ENCODE measurements around the gene PIK3R4. TPM values are rescaled to one million over a fixed set of nuclear protein-coding genes. Genes with fewer than 3 reads are reported as not detected.

Gene PIK3R4
- total RNA-seq, 1 experiment from 2014 or later = 31.9 TPM

- no peak overlapping the region for H3K4me3 ChIP-seq (ENCODE audit: low read depth, low read length, poor library complexity, severe bottlenecking)
- no peak for TF ChIP-seq EZH2 (IDR thresholded peaks at IDR 0.05; ENCODE audit: borderline replicate concordance, low read depth, low read length, poor library complexity, severe bottlenecking)
- TF ChIP-seq CTCF (conservative IDR thresholded peaks at IDR 0.05; ENCODE audit: low read depth, low read length) = no peak
- DNase-seq (ENCODE audit: low spot score) = no peak
- H3K9me3 ChIP-seq (ENCODE audit: low read depth, low read length, poor library complexity, severe bottlenecking) = no peaks in the 10 kb centered on the region
- POLR2A ChIA-PET (ENCODE audit: low non-redundant PET) = no interaction called here
- no TSS peak for BruUV-seq (replicated peaks)
- CTCF ChIA-PET = no interaction called here
- H3K4me1 ChIP-seq (ENCODE audit: insufficient read depth, low read length, poor library complexity, severe bottlenecking) = no peaks in the 10 kb centered on the region
- peaks cover 17% of the 10 kb centered on the region for H3K36me3 ChIP-seq (ENCODE audit: insufficient read depth, low read length, poor library complexity, severe bottlenecking)
- intact Hi-C loops (cut with micrococcal nuclease; ENCODE audit: unreplicated experiment) = no loop called here
- H3K27ac ChIP-seq (ENCODE audit: low read depth, low read length, poor library complexity, severe bottlenecking) = no peak overlapping the region
- H3K27me3 ChIP-seq (replicated peaks; ENCODE audit: insufficient read depth, low read depth, low read length, poor library complexity) = no peaks in the 10 kb centered on the region
Observed at GRCh38 chr3:130729154-130729553, 17.5 kb downstream of the PIK3R4 start.

GRCh38 chr3:130728037-130728436 is 18.6 kb downstream of the PIK3R4 start:
- no peak for DNase-seq (ENCODE audit: low spot score)
- no peaks in the 10 kb centered on the region for H3K9me3 ChIP-seq (ENCODE audit: low read depth, low read length, poor library complexity, severe bottlenecking)
- CTCF ChIA-PET = no interaction called here
- H3K4me1 ChIP-seq (ENCODE audit: insufficient read depth, low read length, poor library complexity, severe bottlenecking) = no peaks in the 10 kb centered on the region
- BruUV-seq (replicated peaks) = no TSS peak
- POLR2A ChIA-PET (ENCODE audit: low non-redundant PET) = no interaction called here
- intact Hi-C loops (cut with micrococcal nuclease; ENCODE audit: unreplicated experiment) = no loop called here
- no peak overlapping the region for H3K27ac ChIP-seq (ENCODE audit: low read depth, low read length, poor library complexity, severe bottlenecking)
- TF ChIP-seq EZH2 (IDR thresholded peaks at IDR 0.05; ENCODE audit: borderline replicate concordance, low read depth, low read length, poor library complexity, severe bottlenecking) = no peak
- H3K27me3 ChIP-seq (replicated peaks; ENCODE audit: insufficient read depth, low read depth, low read length, poor library complexity) = no peaks in the 10 kb centered on the region
- H3K4me3 ChIP-seq (ENCODE audit: low read depth, low read length, poor library complexity, severe bottlenecking) = no peak overlapping the region
- H3K36me3 ChIP-seq (ENCODE audit: insufficient read depth, low read length, poor library complexity, severe bottlenecking) = peaks cover 11% of the 10 kb centered on the region

GRCh38 chr3:130725746-130726145 is 20.9 kb downstream of the PIK3R4 start:
- intact Hi-C loops (cut with micrococcal nuclease; ENCODE audit: unreplicated experiment) = no loop called here
- Histone ChIP-seq H3K27ac (ENCODE audit: low read depth, low read length, poor library complexity, severe bottlenecking) (no peak overlapping the region), H3K4me3 (ENCODE audit: low read depth, low read length, poor library complexity, severe bottlenecking) (no peak overlapping the region), H3K9me3 (ENCODE audit: low read depth, low read length, poor library complexity, severe bottlenecking) (no peaks in the 10 kb centered on the region), H3K4me1 (ENCODE audit: insufficient read depth, low read length, poor library complexity, severe bottlenecking) (no peaks in the 10 kb centered on the region), H3K27me3 (replicated peaks; ENCODE audit: insufficient read depth, low read depth, low read length, poor library complexity) (no peaks in the 10 kb centered on the region), H3K36me3 (ENCODE audit: insufficient read depth, low read length, poor library complexity, severe bottlenecking) (peaks cover 22% of the 10 kb centered on the region)
- no peak for TF ChIP-seq CTCF (conservative IDR thresholded peaks at IDR 0.05; ENCODE audit: low read depth, low read length)
- no peak for TF ChIP-seq EZH2 (IDR thresholded peaks at IDR 0.05; ENCODE audit: borderline replicate concordance, low read depth, low read length, poor library complexity, severe bottlenecking)
- ChIA-PET POLR2A (ENCODE audit: low non-redundant PET) (interaction anchor here (0.6 kb wide), 1 partner anchor 272 kb away, joined by 3 read pairs; no protein-coding TSS in a partner anchor), CTCF (no interaction called here)
- BruUV-seq (replicated peaks) = no TSS peak
- no peak for DNase-seq (ENCODE audit: low spot score)

- Histone ChIP-seq H3K27ac (ENCODE audit: low read depth, low read length, poor library complexity, severe bottlenecking) (no peak overlapping the region), H3K27me3 (replicated peaks; ENCODE audit: insufficient read depth, low read depth, low read length, poor library complexity) (no peaks in the 10 kb centered on the region), H3K4me3 (ENCODE audit: low read depth, low read length, poor library complexity, severe bottlenecking) (no peak overlapping the region), H3K9me3 (ENCODE audit: low read depth, low read length, poor library complexity, severe bottlenecking) (no peaks in the 10 kb centered on the region), H3K36me3 (ENCODE audit: insufficient read depth, low read length, poor library complexity, severe bottlenecking) (peaks cover 6% of the 10 kb centered on the region), H3K4me1 (ENCODE audit: insufficient read depth, low read length, poor library complexity, severe bottlenecking) (no peaks in the 10 kb centered on the region)
- CTCF ChIA-PET = no interaction called here
- POLR2A ChIA-PET (ENCODE audit: low non-redundant PET) = no interaction called here
- BruUV-seq (replicated peaks) = no TSS peak
- TF ChIP-seq EZH2 (IDR thresholded peaks at IDR 0.05; ENCODE audit: borderline replicate concordance, low read depth, low read length, poor library complexity, severe bottlenecking) = no peak
- intact Hi-C loops (cut with micrococcal nuclease; ENCODE audit: unreplicated experiment) = no loop called here
- no peak for DNase-seq (ENCODE audit: low spot score)
Observed at GRCh38 chr3:130715616-130716015, 31.0 kb downstream of the PIK3R4 start.
